ENCODE results near the gene NFATC1. TPM values are rescaled to one million over a fixed set of nuclear protein-coding genes. Genes with fewer than 3 reads are reported as not detected.

NFATC1 gene
- 10 to 100 TPM in 1 of 4 donors, 1 to 10 TPM in 3; 2.1 to 41.3 (median 7.6) TPM for total RNA-seq

GRCh38 chr18:79395761-79396404 lies at the start of gene NFATC1:
Gene NFATC1 (plus strand): TSS chr18:79395930. CDS start chr18:79396225, 295 bp downstream.
- no peak for TF ChIP-seq CTCF (IDR thresholded peaks at IDR 0.05)
- no peak for TF ChIP-seq POLR2A (IDR thresholded peaks at IDR 0.05)
- Histone ChIP-seq H3K27ac (peak within 1 kb of the TSS; percentile 86 to 100 (median 90)), H3K4me3 (peak within 1 kb of the TSS; percentile 52 to 70 (median 59)), H3K36me3 (no peaks in the 10 kb centered on the region), H3K27me3 (peaks cover 0 to 11% of the 10 kb centered on the region in 2 donors), H3K9me3 (no peaks in the 10 kb centered on the region), H3K4me1 (peaks cover 4 to 37% (median 20%) of the 10 kb centered on the region in 4 donors)
- DNase-seq, result peak; percentile 60 to 82 (median 66)

- no peaks in the 10 kb centered on the region for H3K27me3 ChIP-seq
- H3K4me3 ChIP-seq, result no peak overlapping the region
- H3K9me3 ChIP-seq, result no peaks in the 10 kb centered on the region
- no peak for DNase-seq
- TF ChIP-seq POLR2A (IDR thresholded peaks at IDR 0.05) (no peak), CTCF (IDR thresholded peaks at IDR 0.05) (no peak)
- no peak overlapping the region for H3K27ac ChIP-seq
- H3K4me1 ChIP-seq, result no peaks in the 10 kb centered on the region
- H3K36me3 ChIP-seq, result peaks cover 0 to 57% (median 0%) of the 10 kb centered on the region in 3 donors
Observed at GRCh38 chr18:79345981-79346380, 49.7 kb upstream of the NFATC1 start.

GRCh38 chr18:79348066-79348465 lies 47.7 kb upstream of the NFATC1 start:
- H3K36me3 ChIP-seq, result peaks cover 0 to 63% (median 0%) of the 10 kb centered on the region in 3 donors
- no peaks in the 10 kb centered on the region for H3K9me3 ChIP-seq
- no peaks in the 10 kb centered on the region for H3K4me1 ChIP-seq
- DNase-seq, result no peak
- no peak for TF ChIP-seq POLR2A (IDR thresholded peaks at IDR 0.05)
- TF ChIP-seq CTCF (IDR thresholded peaks at IDR 0.05), result no peak
- H3K4me3 ChIP-seq, result no peak overlapping the region
- H3K27ac ChIP-seq, result no peak overlapping the region
- no peaks in the 10 kb centered on the region for H3K27me3 ChIP-seq

- H3K4me3 ChIP-seq, result no peak overlapping the region
- no peak overlapping the region for H3K27ac ChIP-seq
- no peak for TF ChIP-seq CTCF (IDR thresholded peaks at IDR 0.05)
- no peak for TF ChIP-seq POLR2A (IDR thresholded peaks at IDR 0.05)
- no peak for DNase-seq
- H3K9me3 ChIP-seq, result no peaks in the 10 kb centered on the region
- peaks cover 0 to 23% (median 0%) of the 10 kb centered on the region in 3 donors for H3K36me3 ChIP-seq
- no peaks in the 10 kb centered on the region for H3K27me3 ChIP-seq
- H3K4me1 ChIP-seq, result no peaks in the 10 kb centered on the region
Observed at GRCh38 chr18:79352432-79352831, 43.3 kb upstream of the NFATC1 start.

GRCh38 chr18:79353267-79353666 lies 42.5 kb upstream of the NFATC1 start:
- TF ChIP-seq POLR2A (IDR thresholded peaks at IDR 0.05) (no peak), CTCF (IDR thresholded peaks at IDR 0.05) (no peak)
- H3K4me1 ChIP-seq, result no peaks in the 10 kb centered on the region
- DNase-seq, result no peak
- no peaks in the 10 kb centered on the region for H3K27me3 ChIP-seq
- peaks cover 0 to 19% (median 0%) of the 10 kb centered on the region in 3 donors for H3K36me3 ChIP-seq
- H3K4me3 ChIP-seq, result no peak overlapping the region
- no peak overlapping the region for H3K27ac ChIP-seq
- no peaks in the 10 kb centered on the region for H3K9me3 ChIP-seq
